HepG2 (cell line): ENCODE results near the gene LRIG1. TPM values are rescaled to one million over a fixed set of nuclear protein-coding genes. Genes with fewer than 3 reads are reported as not detected.

ENCODE experiments used
- CEBPG ChIP-seq: IDR thresholded peaks from 2 replicates; pipeline ENCODE4 v1.6.1; 2016
- NFKB2 ChIP-seq: sonication (generic); formaldehyde crosslinking; IDR thresholded peaks from 2 replicates; pipeline ENCODE4 v1.4.0; 2020; ENCODE audit warnings: missing genetic modification reagents, borderline replicate concordance
- NPAS2 ChIP-seq: sonication (generic); formaldehyde crosslinking; IDR thresholded peaks from 2 replicates; pipeline ENCODE4 v1.8.0; 2022; ENCODE audit warnings: mild to moderate bottlenecking, missing genetic modification reagents, borderline replicate concordance
- NR3C1 ChIP-seq: sonication (generic); formaldehyde crosslinking; IDR thresholded peaks from 2 replicates; pipeline ENCODE4 v1.4.0; 2020; ENCODE audit warnings: missing genetic modification reagents
- RELA ChIP-seq: sonication (generic); formaldehyde crosslinking; IDR thresholded peaks from 2 replicates; pipeline ENCODE4 v1.4.0; 2020; ENCODE audit warnings: missing genetic modification reagents
- SAFB2 ChIP-seq: sonication (generic); formaldehyde crosslinking; IDR thresholded peaks from 2 replicates; pipeline ENCODE4 v1.5.1; 2020; ENCODE audit warnings: missing genetic modification reagents, low read depth, mild to moderate bottlenecking, borderline replicate concordance
- SETDB1 ChIP-seq: sonication (generic); formaldehyde crosslinking; IDR thresholded peaks from 2 replicates; pipeline ENCODE4 v1.5.1; 2020; ENCODE audit warnings: missing genetic modification reagents, mild to moderate bottlenecking, borderline replicate concordance
- SP4 ChIP-seq: sonication (generic); formaldehyde crosslinking; IDR thresholded peaks from 2 replicates; pipeline ENCODE4 v1.8.1; 2023; ENCODE audit warnings: mild to moderate bottlenecking, missing genetic modification reagents
- TOE1 ChIP-seq: sonication (generic); formaldehyde crosslinking; IDR thresholded peaks from 2 replicates; pipeline ENCODE4 v1.4.0; 2020; ENCODE audit warnings: mild to moderate bottlenecking, missing genetic modification reagents
- U2AF2 ChIP-seq: fragments of 200-400 bp; formaldehyde crosslinking; IDR thresholded peaks from 2 replicates; pipeline ENCODE4 v1.6.1; 2017; ENCODE audit warnings: low read depth, mild to moderate bottlenecking, low read length
- ZBTB38 ChIP-seq: sonication (generic); formaldehyde crosslinking; IDR thresholded peaks from 2 replicates; pipeline ENCODE4 v1.5.1; 2020; ENCODE audit warnings: mild to moderate bottlenecking, missing genetic modification reagents
- ZBTB39 ChIP-seq: sonication (generic); formaldehyde crosslinking; IDR thresholded peaks from 2 replicates; pipeline ENCODE4 v1.5.0; 2020; ENCODE audit warnings: missing genetic modification reagents
- ZC3H4 ChIP-seq: sonication (generic); formaldehyde crosslinking; IDR thresholded peaks from 2 replicates; pipeline ENCODE4 v1.4.0; 2020; ENCODE audit warnings: missing genetic modification reagents, borderline replicate concordance
- ZNF343 ChIP-seq: sonication (generic); formaldehyde crosslinking; IDR thresholded peaks from 2 replicates; pipeline ENCODE4 v1.4.0; 2020; ENCODE audit warnings: mild to moderate bottlenecking, missing genetic modification reagents
- ZNF501 ChIP-seq: sonication (generic); formaldehyde crosslinking; IDR thresholded peaks from 2 replicates; pipeline ENCODE4 v1.5.1; 2020; ENCODE audit warnings: mild to moderate bottlenecking, moderate library complexity, missing genetic modification reagents
- ZNF570 ChIP-seq: sonication (generic); formaldehyde crosslinking; IDR thresholded peaks from 2 replicates; pipeline ENCODE4 v1.4.0; 2020; ENCODE audit warnings: mild to moderate bottlenecking, missing genetic modification reagents, borderline replicate concordance
- ZNF619 ChIP-seq: sonication (generic); formaldehyde crosslinking; IDR thresholded peaks from 2 replicates; pipeline ENCODE4 v1.4.0; 2020; ENCODE audit warnings: mild to moderate bottlenecking, missing genetic modification reagents
- ZNF644 ChIP-seq: IDR thresholded peaks from 2 replicates; pipeline ENCODE4 v1.6.1; 2016; ENCODE audit warnings: low read depth
- ZNF660 ChIP-seq: sonication (generic); formaldehyde crosslinking; IDR thresholded peaks from 2 replicates; pipeline ENCODE4 v1.5.1; 2020; ENCODE audit warnings: mild to moderate bottlenecking, low read depth, missing genetic modification reagents, borderline replicate concordance
- ZNF674 ChIP-seq: sonication (generic); formaldehyde crosslinking; IDR thresholded peaks from 2 replicates; pipeline ENCODE4 v1.5.0; 2020; ENCODE audit warnings: low read depth, mild to moderate bottlenecking, missing genetic modification reagents
- ZSCAN21 ChIP-seq: sonication (generic); formaldehyde crosslinking; IDR thresholded peaks from 2 replicates; pipeline ENCODE4 v1.8.0; 2022; ENCODE audit warnings: mild to moderate bottlenecking, missing genetic modification reagents, moderate library complexity, borderline replicate concordance
- polyA plus RNA-seq, 8 experiments: library from polyadenylated mRNA; depleted of rRNA in 3 of 8; stranded (reverse) in 7 of 8; unstranded in 1 of 8; fragments of >200 nt; fragmentation: Illumina TruSeq in 4 of 8; extraction: Trizol in 4 of 8; gene quantifications; 2 replicates each; pipeline versions ENCODE4 v1.2.1 to v1.2.3, GENCODE V29; 2011 to 2016; ENCODE audit warnings: low read depth in 4 of 8, missing spikeins in 1 of 8, mixed read lengths in 1 of 8; ENCODE audit not compliant: insufficient read depth in 1 of 8
- total RNA-seq, 5 experiments: library from RNA; depleted of rRNA; stranded (reverse); fragments of >200 nt; fragmentation: Illumina TruSeq; extraction: Trizol; gene quantifications; 2 replicates each; pipeline ENCODE4 v1.2.3, GENCODE V29; 2016; ENCODE audit warnings: low read depth in 1 of 5
- TF ChIP-seq, protein P1 (sequence below): sonication (generic); formaldehyde crosslinking; IDR thresholded peaks from 2 replicates; pipeline ENCODE4 v1.4.0; 2020; ENCODE audit warnings: missing genetic modification reagents
- TF ChIP-seq, protein P2 (sequence below): IDR thresholded peaks from 2 replicates; pipeline ENCODE4 v1.6.1; 2012; ENCODE audit warnings: low read depth, low read length, improper control_type of control experiment

The LRIG1 gene
- total and polyA plus RNA-seq, 2 of the 13 experiments (the other 11 are each of a cell fraction or from before 2014, with no cell fraction given), result 17.8 to 24.8 TPM

GRCh38 chr3:66500576-66501482, at the start of gene LRIG1 (continued):
- TF ChIP-seq ZSCAN21 (0 out of 2 replicates have a peak, but pooled peaks have one; percentile 48), NPAS2 (CRISPR knock-in tag) (no peak), TOE1 (CRISPR knock-in tag) (no peak), CEBPG (no peak; the same call in 1 of the 2 replicates), NFKB2 (CRISPR knock-in tag) (no peak), SAFB2 (CRISPR knock-in tag) (no peak; the same call in 1 of the 2 replicates), ZBTB39 (CRISPR knock-in tag) (no peak), ZC3H4 (CRISPR knock-in tag) (no peak), ZNF570 (CRISPR knock-in tag) (peak; percentile 66; the same call in 1 of the 2 replicates), ZNF501 (CRISPR knock-in tag) (peak; percentile 45; the same call in 1 of the 2 replicates), SETDB1 (CRISPR knock-in tag) (no peak), ZNF343 (CRISPR knock-in tag) (no peak), NR3C1 (CRISPR knock-in tag) (no peak), ZNF644 (no peak), RELA (CRISPR knock-in tag) (no peak), ZBTB38 (peak; percentile 35; the same call in 1 of the 2 replicates), SP4 (CRISPR knock-in tag) (peak; percentile 94), ZNF660 (CRISPR knock-in tag) (no peak), ZNF619 (CRISPR knock-in tag) (peak; percentile 78; the same call in 1 of the 2 replicates), U2AF2 (no peak), ZNF674 (CRISPR knock-in tag) (0 out of 2 replicates have a peak, but pooled peaks have one; percentile 29)
- TF ChIP-seq, protein P1, sequence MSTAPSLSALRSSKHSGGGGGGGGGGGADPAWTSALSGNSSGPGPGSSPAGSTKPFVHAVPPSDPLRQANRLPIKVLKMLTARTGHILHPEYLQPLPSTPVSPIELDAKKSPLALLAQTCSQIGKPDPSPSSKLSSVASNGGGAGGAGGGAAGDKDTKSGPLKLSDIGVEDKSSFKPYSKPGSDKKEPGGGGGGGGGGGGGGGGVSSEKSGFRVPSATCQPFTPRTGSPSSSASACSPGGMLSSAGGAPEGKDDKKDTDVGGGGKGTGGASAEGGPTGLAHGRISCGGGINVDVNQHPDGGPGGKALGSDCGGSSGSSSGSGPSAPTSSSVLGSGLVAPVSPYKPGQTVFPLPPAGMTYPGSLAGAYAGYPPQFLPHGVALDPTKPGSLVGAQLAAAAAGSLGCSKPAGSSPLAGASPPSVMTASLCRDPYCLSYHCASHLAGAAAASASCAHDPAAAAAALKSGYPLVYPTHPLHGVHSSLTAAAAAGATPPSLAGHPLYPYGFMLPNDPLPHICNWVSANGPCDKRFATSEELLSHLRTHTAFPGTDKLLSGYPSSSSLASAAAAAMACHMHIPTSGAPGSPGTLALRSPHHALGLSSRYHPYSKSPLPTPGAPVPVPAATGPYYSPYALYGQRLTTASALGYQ (CRISPR knock-in tag), result peak; percentile 75; the same call in 1 of the 2 replicates
- TF ChIP-seq, protein P2, sequence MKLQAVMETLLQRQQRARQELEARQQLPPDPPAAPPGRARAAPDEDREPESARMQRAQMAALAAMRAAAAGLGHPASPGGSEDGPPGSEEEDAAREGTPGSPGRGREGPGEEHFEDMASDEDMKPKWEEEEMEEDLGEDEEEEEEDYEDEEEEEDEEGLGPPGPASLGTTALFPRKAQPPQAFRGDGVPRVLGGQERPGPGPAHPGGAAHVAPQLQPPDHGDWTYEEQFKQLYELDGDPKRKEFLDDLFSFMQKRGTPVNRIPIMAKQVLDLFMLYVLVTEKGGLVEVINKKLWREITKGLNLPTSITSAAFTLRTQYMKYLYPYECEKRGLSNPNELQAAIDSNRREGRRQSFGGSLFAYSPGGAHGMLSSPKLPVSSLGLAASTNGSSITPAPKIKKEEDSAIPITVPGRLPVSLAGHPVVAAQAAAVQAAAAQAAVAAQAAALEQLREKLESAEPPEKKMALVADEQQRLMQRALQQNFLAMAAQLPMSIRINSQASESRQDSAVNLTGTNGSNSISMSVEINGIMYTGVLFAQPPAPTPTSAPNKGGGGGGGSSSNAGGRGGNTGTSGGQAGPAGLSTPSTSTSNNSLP, result no peak
